Pons (tissue), 1 donor: Measurements from ENCODE around the gene PCDHA13.
"Not testable (repeated sequence)": the region's sequence is repeated elsewhere in the genome, so short reads cannot be mapped to it uniquely, and the experiment has no call there.

Source experiments
- DNase-seq: peaks from one replicate; pipeline ENCODE4 v3.0.0-alpha.2; 2016; ENCODE audit warnings: low spot score

PCDHA13 gene

GRCh38 chr5:140881889-140882590 is at the start of gene PCDHA13:
TSS of gene PCDHA13 (plus strand) at chr5:140882124. CDS start at chr5:140882269, 145 bp downstream.
- peak; percentile 26 for DNase-seq

GRCh38 chr5:140833993-140834392 is 47.9 kb upstream of the PCDHA13 start, which contains the start of gene PCDHA7:
TSS of gene PCDHA7 (plus strand) at chr5:140834269. CDS start at chr5:140834384, 115 bp downstream.
- DNase-seq = peak; percentile 73

DNA sequence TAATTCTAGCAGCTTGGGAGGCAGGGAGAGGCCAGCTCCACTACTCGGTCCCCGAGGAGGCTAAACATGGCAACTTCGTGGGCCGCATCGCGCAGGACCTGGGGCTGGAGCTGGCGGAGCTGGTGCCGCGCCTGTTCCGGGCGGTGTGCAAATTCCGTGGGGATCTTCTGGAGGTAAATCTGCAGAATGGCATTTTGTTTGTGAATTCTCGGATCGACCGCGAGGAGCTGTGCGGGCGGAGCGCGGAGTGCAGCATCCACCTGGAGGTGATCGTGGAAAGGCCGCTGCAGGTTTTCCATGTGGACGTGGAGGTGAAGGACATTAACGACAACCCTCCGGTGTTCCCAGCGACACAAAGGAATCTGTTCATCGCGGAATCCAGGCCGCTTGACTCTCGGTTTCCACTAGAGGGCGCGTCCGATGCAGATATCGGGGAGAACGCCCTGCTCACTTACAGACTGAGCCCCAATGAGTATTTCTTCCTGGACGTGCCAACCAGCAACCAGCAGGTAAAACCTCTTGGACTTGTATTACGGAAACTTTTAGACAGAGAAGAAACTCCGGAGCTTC is 47.4 kb upstream of the PCDHA13 start:
- DNase-seq = not testable (repeated sequence)

- no peak for DNase-seq
Observed at GRCh38 chr5:140835622-140836510, 46.1 kb upstream of the PCDHA13 start.

GRCh38 chr5:140840978-140841962 is 40.7 kb upstream of the PCDHA13 start, which contains the start of gene PCDHA8:
TSS of gene PCDHA8 (plus strand) at chr5:140841187. CDS start at chr5:140841322, 135 bp downstream.
- DNase-seq = peak; percentile 71

- no peak for DNase-seq
Observed at GRCh38 chr5:140842798-140843733, 38.9 kb upstream of the PCDHA13 start.

DNA sequence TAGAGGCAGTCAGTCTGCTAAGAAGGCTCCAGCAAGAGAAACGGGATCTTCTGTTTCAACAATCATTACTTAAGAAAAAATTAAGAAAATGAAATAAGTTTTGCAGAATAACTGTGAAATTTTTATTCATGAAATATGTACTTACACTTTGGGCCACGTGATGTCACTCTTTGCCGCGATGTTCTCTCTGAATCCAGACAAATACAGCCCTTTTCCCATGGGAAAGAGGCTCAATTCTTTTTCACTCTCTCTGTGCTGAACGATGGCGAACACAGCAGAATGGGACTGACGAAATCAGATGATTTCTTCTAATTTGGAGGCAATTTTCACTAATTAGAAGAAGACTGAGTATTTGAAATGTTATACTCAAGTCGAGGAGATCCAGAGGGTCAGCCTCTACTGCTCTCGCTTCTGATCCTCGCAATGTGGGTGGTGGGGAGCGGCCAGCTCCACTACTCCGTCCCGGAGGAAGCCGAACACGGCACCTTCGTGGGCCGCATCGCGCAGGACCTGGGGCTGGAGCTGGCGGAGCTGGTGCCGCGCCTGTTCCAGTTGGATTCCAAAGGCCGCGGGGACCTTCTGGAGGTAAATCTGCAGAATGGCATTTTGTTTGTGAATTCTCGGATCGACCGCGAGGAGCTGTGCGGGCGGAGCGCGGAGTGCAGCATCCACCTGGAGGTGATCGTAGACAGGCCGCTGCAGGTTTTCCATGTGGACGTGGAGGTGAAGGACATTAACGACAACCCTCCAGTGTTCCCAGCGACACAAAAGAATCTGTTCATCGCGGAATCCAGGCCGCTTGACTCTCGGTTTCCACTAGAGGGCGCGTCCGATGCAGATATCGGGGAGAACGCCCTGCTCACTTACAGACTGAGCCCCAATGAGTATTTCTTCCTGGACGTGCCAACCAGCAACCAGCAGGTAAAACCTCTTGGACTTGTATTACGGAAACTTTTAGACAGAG is 33.5 kb upstream of the PCDHA13 start, which contains the start of gene PCDHA9:
Gene PCDHA9, plus strand, starts transcription at position 244 of the 964 bp plus-strand sequence. Its CDS starts 114 bp downstream, at position 358.
- not testable (repeated sequence) for DNase-seq

DNA sequence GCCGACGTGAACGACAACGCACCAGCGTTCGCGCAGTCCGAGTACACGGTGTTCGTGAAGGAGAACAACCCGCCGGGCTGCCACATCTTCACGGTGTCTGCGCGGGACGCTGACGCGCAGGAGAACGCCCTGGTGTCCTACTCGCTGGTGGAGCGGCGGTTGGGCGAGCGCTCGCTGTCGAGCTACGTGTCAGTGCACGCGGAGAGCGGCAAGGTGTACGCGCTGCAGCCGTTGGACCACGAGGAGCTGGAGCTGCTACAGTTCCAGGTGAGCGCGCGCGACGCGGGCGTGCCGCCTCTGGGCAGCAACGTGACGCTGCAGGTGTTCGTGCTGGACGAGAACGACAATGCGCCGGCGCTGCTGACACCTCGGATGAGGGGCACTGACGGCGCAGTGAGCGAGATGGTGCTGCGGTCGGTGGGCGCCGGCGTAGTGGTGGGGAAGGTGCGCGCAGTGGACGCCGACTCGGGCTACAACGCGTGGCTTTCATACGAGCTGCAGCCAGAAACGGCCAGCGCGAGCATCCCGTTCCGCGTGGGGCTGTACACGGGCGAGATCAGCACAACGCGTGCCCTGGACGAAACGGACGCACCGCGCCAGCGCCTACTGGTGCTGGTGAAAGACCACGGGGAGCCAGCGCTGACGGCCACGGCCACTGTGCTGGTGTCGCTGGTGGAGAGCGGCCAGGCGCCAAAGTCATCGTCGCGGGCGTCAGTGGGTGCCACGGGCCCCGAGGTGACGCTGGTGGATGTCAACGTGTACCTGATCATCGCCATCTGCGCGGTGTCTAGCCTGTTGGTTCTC is 31.9 kb upstream of the PCDHA13 start:
- DNase-seq = not testable (repeated sequence)

- DNase-seq = peak; percentile 85
Observed at GRCh38 chr5:140855772-140856674, 25.9 kb upstream of the PCDHA13 start, which contains the start of gene PCDHA10. TSS of gene PCDHA10 (plus strand) at chr5:140855897. CDS start at chr5:140856049, 152 bp downstream.

DNA sequence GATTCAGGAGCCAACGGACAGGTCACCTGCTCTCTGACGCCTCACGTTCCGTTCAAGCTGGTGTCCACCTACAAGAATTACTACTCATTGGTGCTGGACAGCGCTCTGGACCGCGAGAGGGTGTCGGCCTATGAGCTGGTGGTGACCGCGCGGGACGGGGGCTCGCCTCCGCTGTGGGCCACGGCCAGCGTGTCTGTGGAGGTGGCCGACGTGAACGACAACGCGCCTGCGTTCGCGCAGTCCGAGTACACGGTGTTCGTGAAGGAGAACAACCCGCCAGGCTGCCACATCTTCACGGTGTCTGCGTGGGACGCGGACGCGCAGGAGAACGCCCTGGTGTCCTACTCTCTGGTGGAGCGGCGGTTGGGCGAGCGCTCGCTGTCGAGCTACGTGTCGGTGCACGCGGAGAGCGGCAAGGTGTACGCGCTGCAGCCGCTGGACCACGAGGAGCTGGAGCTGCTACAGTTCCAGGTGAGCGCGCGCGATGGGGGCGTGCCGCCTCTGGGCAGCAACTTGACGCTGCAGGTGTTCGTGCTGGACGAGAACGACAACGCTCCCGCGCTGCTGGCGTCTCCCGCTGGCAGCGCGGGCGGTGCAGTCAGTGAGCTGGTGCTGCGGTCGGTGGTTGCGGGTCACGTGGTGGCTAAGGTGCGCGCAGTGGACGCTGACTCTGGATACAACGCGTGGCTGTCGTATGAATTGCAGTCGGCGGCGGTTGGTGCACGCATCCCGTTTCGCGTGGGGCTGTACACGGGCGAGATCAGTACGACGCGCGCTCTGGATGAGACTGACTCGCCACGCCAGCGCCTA is 24.5 kb upstream of the PCDHA13 start:
- DNase-seq = no peak

- DNase-seq = no peak
Observed at GRCh38 chr5:140857987-140858240, 24.0 kb upstream of the PCDHA13 start.

- DNase-seq = no peak
Observed at GRCh38 chr5:140862441-140863295, 19.3 kb upstream of the PCDHA13 start.

DNA sequence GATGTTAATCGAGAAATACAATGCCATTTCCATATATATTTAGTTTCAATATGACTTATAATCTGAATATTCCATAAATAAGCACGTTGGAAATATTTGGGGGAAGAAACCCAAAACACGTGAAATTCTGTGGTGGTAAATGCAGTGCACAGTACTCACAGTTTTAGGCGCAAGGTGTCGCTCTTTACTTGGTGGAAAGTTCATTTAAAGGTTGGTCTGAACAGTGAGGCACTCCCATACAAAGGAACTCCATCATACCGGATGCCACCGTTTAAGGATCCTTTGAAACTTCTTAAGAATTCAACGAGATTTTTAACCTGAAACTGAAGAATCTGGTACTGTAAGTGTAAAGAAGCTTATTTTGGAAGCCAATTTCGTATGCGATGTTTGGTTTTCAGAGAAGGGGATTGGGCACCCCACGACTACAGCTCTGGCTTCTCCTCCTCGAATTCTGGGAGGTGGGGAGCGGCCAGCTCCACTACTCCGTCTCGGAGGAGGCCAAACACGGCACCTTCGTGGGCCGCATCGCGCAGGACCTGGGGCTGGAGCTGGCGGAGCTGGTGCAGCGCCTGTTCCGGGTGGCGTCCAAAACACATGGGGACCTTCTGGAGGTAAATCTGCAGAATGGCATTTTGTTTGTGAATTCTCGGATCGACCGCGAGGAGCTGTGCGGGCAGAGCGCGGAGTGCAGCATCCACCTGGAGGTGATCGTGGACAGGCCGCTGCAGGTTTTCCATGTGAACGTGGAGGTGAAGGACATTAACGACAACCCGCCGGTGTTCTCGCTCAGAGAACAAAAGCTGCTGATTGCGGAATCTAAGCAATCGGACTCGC is 13.0 kb upstream of the PCDHA13 start, which contains the start of gene PCDHA11:
Gene PCDHA11, plus strand, starts transcription at position 237 of the 834 bp plus-strand sequence. Its CDS starts 147 bp downstream, at position 384.
- peak; percentile 45 for DNase-seq

DNA sequence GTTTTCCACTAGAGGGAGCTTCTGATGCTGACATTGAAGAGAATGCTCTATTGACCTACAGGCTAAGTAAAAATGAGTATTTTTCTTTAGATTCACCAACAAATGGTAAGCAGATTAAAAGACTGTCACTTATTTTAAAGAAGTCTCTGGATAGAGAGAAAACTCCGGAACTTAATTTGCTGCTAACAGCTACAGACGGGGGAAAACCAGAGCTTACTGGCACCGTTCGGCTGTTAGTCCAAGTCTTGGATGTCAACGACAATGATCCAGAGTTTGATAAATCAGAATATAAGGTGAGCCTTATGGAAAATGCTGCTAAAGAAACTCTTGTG is 12.4 kb upstream of the PCDHA13 start:
- peak; percentile 42 for DNase-seq
